GM03348 (cell line): ENCODE results near the gene PDE4B.

Experiments
- DNase-seq: peaks from one replicate; pipeline ENCODE4 v3.0.0; 2012; ENCODE audit warnings: low spot score

Gene PDE4B

GRCh38 chr1:66240491-66241484 lies 448.1 kb downstream of the PDE4B start:
- DNase-seq = no peak

GRCh38 chr1:66242646-66243547 lies 450.2 kb downstream of the PDE4B start:
- DNase-seq = peak; percentile 85

GRCh38 chr1:66243548-66244130 lies 450.9 kb downstream of the PDE4B start:
- no peak for DNase-seq

GRCh38 chr1:66244429-66244828 lies 451.7 kb downstream of the PDE4B start:
- DNase-seq = peak; percentile 12

GRCh38 chr1:66245691-66246090 lies 453.0 kb downstream of the PDE4B start:
- DNase-seq = no peak

GRCh38 chr1:66246351-66247269 lies 453.9 kb downstream of the PDE4B start:
- no peak for DNase-seq

- no peak for DNase-seq
These were observed 454.9 kb downstream of the PDE4B start for GRCh38 chr1:66247415-66248208.

- DNase-seq = no peak
These were observed 455.6 kb downstream of the PDE4B start for GRCh38 chr1:66248257-66248656.

GRCh38 chr1:66248746-66249145 lies 456.1 kb downstream of the PDE4B start:
- DNase-seq = no peak

- no peak for DNase-seq
These were observed 457.4 kb downstream of the PDE4B start for GRCh38 chr1:66250075-66250474.

GRCh38 chr1:66250478-66250877 lies 457.8 kb downstream of the PDE4B start:
- DNase-seq = no peak

- DNase-seq = no peak
These were observed 458.9 kb downstream of the PDE4B start for GRCh38 chr1:66251546-66251945.

GRCh38 chr1:66253330-66253921 lies 460.7 kb downstream of the PDE4B start:
- DNase-seq = peak; percentile 78

GRCh38 chr1:66254785-66255184 lies 462.1 kb downstream of the PDE4B start:
- no peak for DNase-seq

GRCh38 chr1:66256629-66257572 lies 464.2 kb downstream of the PDE4B start:
- DNase-seq = no peak

GRCh38 chr1:66258404-66259105 lies 465.9 kb downstream of the PDE4B start:
- DNase-seq = no peak

GRCh38 chr1:66261364-66261763 lies 468.7 kb downstream of the PDE4B start:
- DNase-seq = peak; percentile 29
